ENCODE data around the gene PCK2.
A peak's percentile ranks its signal among the peaks of the same experiment; 100 is the strongest.

The PCK2 gene

DNA sequence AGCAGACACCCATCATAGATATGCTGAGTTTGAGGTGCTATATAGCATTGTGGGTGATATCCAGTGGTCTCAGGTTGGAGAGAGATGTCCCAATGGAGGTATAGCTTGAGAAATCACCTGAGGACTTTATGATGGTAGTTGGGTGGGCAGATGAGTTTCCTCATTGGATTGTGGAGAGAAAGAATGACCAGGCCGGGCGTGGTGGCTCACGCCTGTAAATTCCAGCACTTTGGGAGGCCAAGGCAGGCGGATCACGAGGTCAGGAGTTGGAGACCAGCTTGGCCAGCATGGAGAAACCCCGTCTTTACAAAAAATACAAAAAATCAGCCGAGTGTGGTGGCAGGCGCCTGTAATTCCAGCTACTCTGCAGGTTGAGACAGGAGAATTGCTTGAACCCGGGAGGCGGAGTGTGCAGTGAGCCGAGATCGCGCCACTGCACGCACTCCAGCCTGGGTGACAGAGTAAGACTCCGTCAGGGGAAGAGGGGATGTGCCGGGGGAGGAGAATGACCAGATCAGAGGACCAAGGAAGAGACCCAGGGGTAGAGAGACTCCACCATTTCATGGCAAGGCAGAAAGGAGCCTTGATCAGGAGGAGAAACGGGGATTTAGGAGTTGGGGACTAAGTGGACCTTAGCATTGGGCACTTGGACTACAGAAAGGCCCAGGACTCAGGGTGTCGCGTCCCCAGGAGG is 757 bp upstream of the PCK2 start:
- Histone ChIP-seq H3K4me3 (ENCODE audit: insufficient read length, low read depth) (no peak overlapping the region), H3K27me3 (ENCODE audit: insufficient read depth, insufficient read length) (peaks cover 11% of the 10 kb centered on the region), H3K36me3 (ENCODE audit: insufficient read depth, insufficient read length, low read length) (peaks cover 13% of the 10 kb centered on the region), H3K9ac (ENCODE audit: insufficient read length, low read depth) (no peak overlapping the region), H3K9me3 (ENCODE audit: insufficient read depth, low read length) (no peaks in the 10 kb centered on the region), H3K4me1 (ENCODE audit: insufficient read depth, insufficient read length) (peaks cover 5% of the 10 kb centered on the region)
- DNase-seq (ENCODE audit: low read depth, low spot score): no peak
- TF ChIP-seq YY1 (IDR thresholded peaks at IDR 0.05; ENCODE audit: insufficient read depth, insufficient read length) (no peak), SUZ12 (IDR thresholded peaks at IDR 0.05; ENCODE audit: extremely low read depth, insufficient read depth, insufficient read length) (no peak), ZNF274 (IDR thresholded peaks at IDR 0.05; ENCODE audit: low read depth, low read length) (no peak)

DNA sequence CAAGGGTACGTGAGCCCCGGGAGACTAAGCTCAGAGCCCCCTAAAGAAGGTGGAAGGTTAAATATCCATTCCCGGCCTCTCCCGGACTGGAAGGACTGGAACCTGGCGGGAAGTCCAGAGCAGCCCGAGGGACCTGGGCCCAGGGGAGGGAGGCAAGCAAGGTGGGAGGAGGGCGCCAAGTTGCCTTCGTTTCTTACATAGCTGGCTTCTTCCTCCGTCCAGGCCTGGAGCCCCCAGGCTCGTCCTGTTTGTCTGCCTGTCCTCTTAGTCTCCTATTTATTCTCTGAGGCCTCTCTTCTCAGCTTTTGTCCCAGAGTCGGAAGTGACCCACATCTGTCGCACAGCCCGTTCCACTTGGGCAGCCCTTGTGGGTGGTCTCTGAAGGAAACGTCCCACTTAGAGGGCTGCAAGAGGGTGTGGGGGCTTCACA is 745 bp downstream of the PCK2 start:
- Histone ChIP-seq H3K4me3 (ENCODE audit: insufficient read length, low read depth) (peak overlapping the region; percentile 80), H3K4me1 (ENCODE audit: insufficient read depth, insufficient read length) (peaks cover 5% of the 10 kb centered on the region), H3K36me3 (ENCODE audit: insufficient read depth, insufficient read length, low read length) (peaks cover 28% of the 10 kb centered on the region), H3K27me3 (ENCODE audit: insufficient read depth, insufficient read length) (peaks cover 11% of the 10 kb centered on the region), H3K9ac (ENCODE audit: insufficient read length, low read depth) (peak overlapping the region; percentile 93), H3K9me3 (ENCODE audit: insufficient read depth, low read length) (no peaks in the 10 kb centered on the region)
- TF ChIP-seq ZNF274 (IDR thresholded peaks at IDR 0.05; ENCODE audit: low read depth, low read length) (no peak), YY1 (IDR thresholded peaks at IDR 0.05; ENCODE audit: insufficient read depth, insufficient read length) (no peak), SUZ12 (IDR thresholded peaks at IDR 0.05; ENCODE audit: extremely low read depth, insufficient read depth, insufficient read length) (no peak)
- DNase-seq (ENCODE audit: low read depth, low spot score): no peak

DNA sequence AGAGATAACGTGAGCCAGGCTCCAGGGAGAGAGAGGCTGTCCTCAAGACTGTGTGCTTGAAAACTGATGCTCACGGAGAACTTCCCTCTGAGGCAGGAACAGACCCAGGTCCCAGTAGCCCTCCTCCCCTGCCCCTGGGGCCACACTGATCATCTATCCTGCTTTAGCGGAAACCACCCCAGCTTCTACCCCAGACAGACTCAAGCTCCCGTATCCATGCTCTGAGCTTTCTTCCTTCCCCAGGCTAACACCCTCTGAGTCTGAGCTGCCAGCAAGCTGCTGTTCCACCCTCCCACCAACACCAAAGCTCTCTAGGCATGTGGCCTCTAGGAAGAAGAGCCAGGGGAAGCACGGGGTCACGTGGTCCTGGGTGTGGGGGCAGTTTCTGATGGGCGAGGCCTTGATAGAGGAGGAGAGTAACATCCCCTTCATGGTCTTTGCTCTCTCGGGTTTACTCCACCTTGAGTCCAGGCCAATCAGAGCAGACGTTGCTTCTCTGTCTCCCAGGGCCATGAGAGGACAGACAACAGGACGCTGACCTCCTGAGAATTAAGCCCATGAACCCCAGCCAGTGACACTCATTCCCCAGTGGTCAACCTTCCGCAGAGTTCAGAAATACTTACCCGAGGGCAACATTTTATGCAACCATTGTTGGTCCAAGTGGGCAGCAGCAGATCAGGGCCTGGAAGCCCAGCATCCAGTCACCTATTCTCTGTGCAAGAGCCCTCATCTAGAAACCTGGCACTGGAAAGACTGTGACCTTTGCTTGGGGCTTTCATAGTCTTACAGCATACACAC is 1.4 kb downstream of the PCK2 start:
- TF ChIP-seq YY1 (IDR thresholded peaks at IDR 0.05; ENCODE audit: insufficient read depth, insufficient read length) (no peak), SUZ12 (IDR thresholded peaks at IDR 0.05; ENCODE audit: extremely low read depth, insufficient read depth, insufficient read length) (no peak), ZNF274 (IDR thresholded peaks at IDR 0.05; ENCODE audit: low read depth, low read length) (no peak)

DNA sequence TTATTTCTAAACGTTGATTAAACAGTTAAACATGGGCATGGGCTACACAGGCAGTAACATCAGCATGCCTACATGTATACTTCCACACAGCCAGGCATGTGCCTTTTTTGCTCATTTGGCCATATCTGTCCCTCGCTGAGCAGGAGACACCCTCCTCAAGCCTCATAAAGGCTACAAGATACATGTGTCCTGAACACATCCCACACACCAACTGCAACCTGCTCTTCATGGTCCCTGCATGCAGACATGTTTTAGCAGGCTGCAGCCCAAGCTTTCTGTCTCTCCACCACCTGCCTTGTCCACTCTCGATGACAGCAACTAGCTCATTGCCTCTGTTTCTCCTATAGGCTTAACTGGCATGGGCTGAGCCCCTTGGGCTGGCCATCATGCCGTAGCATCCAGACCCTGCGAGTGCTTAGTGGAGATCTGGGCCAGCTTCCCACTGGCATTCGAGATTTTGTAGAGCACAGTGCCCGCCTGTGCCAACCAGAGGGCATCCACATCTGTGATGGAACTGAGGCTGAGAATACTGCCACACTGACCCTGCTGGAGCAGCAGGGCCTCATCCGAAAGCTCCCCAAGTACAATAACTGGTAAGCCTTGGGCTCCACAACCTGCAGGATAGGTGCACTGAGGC is 2.6 kb downstream of the PCK2 start:
- Histone ChIP-seq H3K27me3 (ENCODE audit: insufficient read depth, insufficient read length) (peaks cover 11% of the 10 kb centered on the region), H3K4me1 (ENCODE audit: insufficient read depth, insufficient read length) (peaks cover 5% of the 10 kb centered on the region), H3K4me3 (ENCODE audit: insufficient read length, low read depth) (no peak overlapping the region), H3K9me3 (ENCODE audit: insufficient read depth, low read length) (no peaks in the 10 kb centered on the region), H3K9ac (ENCODE audit: insufficient read length, low read depth) (no peak overlapping the region), H3K36me3 (ENCODE audit: insufficient read depth, insufficient read length, low read length) (peaks cover 42% of the 10 kb centered on the region)
- TF ChIP-seq ZNF274 (IDR thresholded peaks at IDR 0.05; ENCODE audit: low read depth, low read length) (no peak), SUZ12 (IDR thresholded peaks at IDR 0.05; ENCODE audit: extremely low read depth, insufficient read depth, insufficient read length) (no peak), YY1 (IDR thresholded peaks at IDR 0.05; ENCODE audit: insufficient read depth, insufficient read length) (no peak)
- DNase-seq (ENCODE audit: low read depth, low spot score): no peak

More for the DNA sequence above, 1.4 kb downstream of the PCK2 start:
- Histone ChIP-seq H3K4me1 (ENCODE audit: insufficient read depth, insufficient read length) (peaks cover 5% of the 10 kb centered on the region), H3K9me3 (ENCODE audit: insufficient read depth, low read length) (no peaks in the 10 kb centered on the region), H3K4me3 (ENCODE audit: insufficient read length, low read depth) (peak overlapping the region; percentile 80), H3K36me3 (ENCODE audit: insufficient read depth, insufficient read length, low read length) (peaks cover 32% of the 10 kb centered on the region), H3K27me3 (ENCODE audit: insufficient read depth, insufficient read length) (peaks cover 11% of the 10 kb centered on the region), H3K9ac (ENCODE audit: insufficient read length, low read depth) (peak overlapping the region; percentile 93)
- DNase-seq (ENCODE audit: low read depth, low spot score): no peak

DNA sequence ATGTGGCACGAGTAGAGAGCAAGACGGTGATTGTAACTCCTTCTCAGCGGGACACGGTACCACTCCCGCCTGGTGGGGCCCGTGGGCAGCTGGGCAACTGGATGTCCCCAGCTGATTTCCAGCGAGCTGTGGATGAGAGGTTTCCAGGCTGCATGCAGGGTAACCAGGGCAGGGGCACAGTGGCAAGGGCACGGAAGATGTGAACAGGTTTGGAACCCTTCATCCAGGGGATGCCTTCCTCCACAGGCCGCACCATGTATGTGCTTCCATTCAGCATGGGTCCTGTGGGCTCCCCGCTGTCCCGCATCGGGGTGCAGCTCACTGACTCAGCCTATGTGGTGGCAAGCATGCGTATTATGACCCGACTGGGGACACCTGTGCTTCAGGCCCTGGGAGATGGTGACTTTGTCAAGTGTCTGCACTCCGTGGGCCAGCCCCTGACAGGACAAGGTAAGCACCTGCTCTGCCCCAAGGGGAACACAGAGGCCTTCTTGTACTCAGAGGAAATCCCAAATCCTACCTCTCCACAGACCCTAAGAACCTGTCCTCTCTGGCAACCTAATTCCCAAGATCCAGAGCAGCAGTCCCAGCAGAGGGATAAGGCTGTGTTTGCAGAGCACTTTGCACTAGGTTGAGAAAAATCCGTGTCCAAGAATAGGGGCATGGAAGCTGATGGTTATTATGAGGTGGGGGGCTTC is 4.3 kb downstream of the PCK2 start:
- Histone ChIP-seq H3K27me3 (ENCODE audit: insufficient read depth, insufficient read length) (no peaks in the 10 kb centered on the region), H3K9ac (ENCODE audit: insufficient read length, low read depth) (no peak overlapping the region), H3K9me3 (ENCODE audit: insufficient read depth, low read length) (no peaks in the 10 kb centered on the region), H3K4me1 (ENCODE audit: insufficient read depth, insufficient read length) (peaks cover 5% of the 10 kb centered on the region), H3K36me3 (ENCODE audit: insufficient read depth, insufficient read length, low read length) (peaks cover 53% of the 10 kb centered on the region), H3K4me3 (ENCODE audit: insufficient read length, low read depth) (no peak overlapping the region)
- no peak for TF ChIP-seq SUZ12 (IDR thresholded peaks at IDR 0.05; ENCODE audit: extremely low read depth, insufficient read depth, insufficient read length)
- TF ChIP-seq YY1 (IDR thresholded peaks at IDR 0.05; ENCODE audit: insufficient read depth, insufficient read length): no peak
- TF ChIP-seq ZNF274 (IDR thresholded peaks at IDR 0.05; ENCODE audit: low read depth, low read length): no peak
- DNase-seq (ENCODE audit: low read depth, low spot score): no peak

DNA sequence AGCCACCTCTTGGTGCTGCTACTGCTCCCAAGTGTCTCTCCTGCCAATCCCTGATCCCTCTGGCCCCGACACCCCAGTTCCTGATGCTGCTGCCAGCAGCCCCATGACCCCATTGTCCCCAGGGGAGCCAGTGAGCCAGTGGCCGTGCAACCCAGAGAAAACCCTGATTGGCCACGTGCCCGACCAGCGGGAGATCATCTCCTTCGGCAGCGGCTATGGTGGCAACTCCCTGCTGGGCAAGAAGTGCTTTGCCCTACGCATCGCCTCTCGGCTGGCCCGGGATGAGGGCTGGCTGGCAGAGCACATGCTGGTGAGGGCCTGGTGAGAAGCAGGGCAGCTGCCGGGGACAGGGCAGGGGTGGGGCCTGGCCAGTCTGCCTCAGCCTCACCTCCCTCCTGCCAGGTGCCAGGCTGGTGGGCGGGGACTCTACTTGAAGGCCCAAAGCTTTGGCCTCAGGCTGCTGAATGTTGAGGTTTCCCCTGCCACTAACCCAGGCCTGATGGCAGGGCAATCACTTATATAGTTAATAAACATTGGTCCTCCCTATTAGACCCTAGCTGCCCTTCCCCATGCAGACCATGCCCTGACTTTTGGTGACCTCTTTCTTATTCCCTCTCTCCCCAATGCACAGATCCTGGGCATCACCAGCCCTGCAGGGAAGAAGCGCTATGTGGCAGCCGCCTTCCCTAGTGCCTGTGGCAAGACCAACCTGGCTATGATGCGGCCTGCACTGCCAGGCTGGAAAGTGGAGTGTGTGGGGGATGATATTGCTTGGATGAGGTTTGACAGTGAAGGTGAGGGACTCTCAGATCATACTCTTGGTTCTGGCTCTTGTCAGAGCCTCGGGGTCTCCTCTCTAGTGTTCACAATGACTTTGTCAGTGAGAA is 5.1 kb downstream of the PCK2 start:
- no peak overlapping the region for H3K4me3 ChIP-seq (ENCODE audit: insufficient read length, low read depth)
- peaks cover 61% of the 10 kb centered on the region for H3K36me3 ChIP-seq (ENCODE audit: insufficient read depth, insufficient read length, low read length)
- peaks cover 2% of the 10 kb centered on the region for H3K4me1 ChIP-seq (ENCODE audit: insufficient read depth, insufficient read length)
- no peak for DNase-seq (ENCODE audit: low read depth, low spot score)
- no peaks in the 10 kb centered on the region for H3K27me3 ChIP-seq (ENCODE audit: insufficient read depth, insufficient read length)
- no peaks in the 10 kb centered on the region; the same call in 1 of the 2 replicates for H3K9me3 ChIP-seq (ENCODE audit: insufficient read depth, low read length)
- no peak overlapping the region for H3K9ac ChIP-seq (ENCODE audit: insufficient read length, low read depth)
- no peak for TF ChIP-seq SUZ12 (IDR thresholded peaks at IDR 0.05; ENCODE audit: extremely low read depth, insufficient read depth, insufficient read length)
- TF ChIP-seq ZNF274 (IDR thresholded peaks at IDR 0.05; ENCODE audit: low read depth, low read length): no peak
- no peak for TF ChIP-seq YY1 (IDR thresholded peaks at IDR 0.05; ENCODE audit: insufficient read depth, insufficient read length)

Data from NT2/D1 (cell line).